ENCODE measurements around the gene KCNG2.

- no peak for TF ChIP-seq RAD21 (conservative IDR thresholded peaks at IDR 0.05)
- no peak for TF ChIP-seq TAF1 (IDR thresholded peaks at IDR 0.05; ENCODE audit: low read depth)
- no peak for TF ChIP-seq EZH2 (IDR thresholded peaks at IDR 0.05; ENCODE audit: borderline replicate concordance, insufficient read depth, low read length, poor library complexity, severe bottlenecking)
- TF ChIP-seq POLR2AphosphoS5 (IDR thresholded peaks at IDR 0.05): no peak
- no peak for TF ChIP-seq CTCF (IDR thresholded peaks at IDR 0.05; ENCODE audit: poor library complexity, severe bottlenecking)
- no peak for TF ChIP-seq MXI1 (conservative IDR thresholded peaks at IDR 0.05; ENCODE audit: poor library complexity, severe bottlenecking)
- TF ChIP-seq REST (IDR thresholded peaks at IDR 0.05; ENCODE audit: borderline replicate concordance): no peak
- TF ChIP-seq EP300 (conservative IDR thresholded peaks at IDR 0.05; ENCODE audit: poor library complexity, severe bottlenecking): no peak
- no peak for TF ChIP-seq SMC3 (conservative IDR thresholded peaks at IDR 0.05; ENCODE audit: poor library complexity)
These were observed 102.1 kb downstream of the KCNG2 start for GRCh38 chr18:79899609-79900445.
